K562 (cell line): ENCODE data around the gene CFD. TPM values are rescaled to one million over a fixed set of nuclear protein-coding genes. Genes with fewer than 3 reads are reported as not detected.

Experiments
- ATF3 ChIP-seq, 2 experiments: fragments of 450-650 bp in 1 of 2; sonication (generic) in 1 of 2; formaldehyde crosslinking in 1 of 2; IDR thresholded peaks in 1 of 2; conservative IDR thresholded peaks in 1 of 2; 2 replicates each; pipeline versions ENCODE4 v1.6.1 to v1.8.1; 2016 to 2023; ENCODE audit warnings: mild to moderate bottlenecking in 2 of 2, moderate library complexity in 2 of 2, inconsistent platforms in 1 of 2, missing genetic modification reagents in 1 of 2
- BDP1 ChIP-seq: IDR thresholded peaks from 3 replicates; pipeline ENCODE4 v1.6.1; 2011; ENCODE audit not compliant: insufficient read length, insufficient read depth
- CBX2 ChIP-seq: fragments of 200-600 bp; sonication (generic); IDR thresholded peaks from one replicate; pipeline ENCODE4 v1.6.1; 2012; ENCODE audit warnings: mild to moderate bottlenecking, low read length, inconsistent platforms; ENCODE audit not compliant: insufficient read depth, poor library complexity, severe bottlenecking
- EGR1 ChIP-seq: fragments of 450-650 bp; conservative IDR thresholded peaks from 2 replicates; pipeline ENCODE4 v1.6.1; 2017; ENCODE audit warnings: mild to moderate bottlenecking
- ETV5 ChIP-seq: sonication (generic); formaldehyde crosslinking; IDR thresholded peaks from 2 replicates; pipeline ENCODE4 v1.4.0; 2020; ENCODE audit warnings: low read depth, mild to moderate bottlenecking, missing genetic modification reagents
- FOXK1 ChIP-seq: sonication (generic); formaldehyde crosslinking; IDR thresholded peaks from 2 replicates; pipeline ENCODE4 v1.8.0; 2022; ENCODE audit warnings: missing genetic modification reagents, mild to moderate bottlenecking, borderline replicate concordance
- HES1 ChIP-seq: fragments of 450-650 bp; IDR thresholded peaks from 2 replicates; pipeline ENCODE4 v1.6.1; 2016; ENCODE audit warnings: low read depth, mild to moderate bottlenecking, moderate library complexity
- NCOA1 ChIP-seq: fragments of 450-650 bp; IDR thresholded peaks from 2 replicates; pipeline ENCODE4 v1.6.1; 2016; ENCODE audit warnings: low read depth
- NR0B1 ChIP-seq: fragments of 450-650 bp; IDR thresholded peaks from one replicate; pipeline ENCODE4 v1.6.1; 2018; ENCODE audit warnings: mild to moderate bottlenecking, moderate library complexity; ENCODE audit not compliant: partially characterized antibody
- PHF8 ChIP-seq: fragments of 200-600 bp; sonication (generic); IDR thresholded peaks from 2 replicates; pipeline ENCODE4 v1.6.1; 2012; ENCODE audit warnings: mixed run types, mild to moderate bottlenecking, inconsistent platforms, low read length, moderate library complexity, borderline replicate concordance
- POLR2B ChIP-seq: fragments of 450-650 bp; IDR thresholded peaks from 2 replicates; pipeline ENCODE4 v1.6.1; 2018; ENCODE audit warnings: low read depth; ENCODE audit not compliant: partially characterized antibody
- RBFOX2 ChIP-seq: fragments of 200-400 bp; formaldehyde crosslinking; IDR thresholded peaks from 2 replicates; pipeline ENCODE4 v1.6.1; 2017; ENCODE audit warnings: low read depth, mild to moderate bottlenecking, low read length, moderate library complexity
- RCOR1 ChIP-seq, 2 experiments: IDR thresholded peaks; 2 replicates each; pipeline ENCODE4 v1.6.1; 2012; ENCODE audit warnings: low read depth in 2 of 2, low read length in 2 of 2, borderline replicate concordance in 1 of 2, improper control_type of control experiment in 1 of 2
- SIX5 ChIP-seq, 2 experiments: IDR thresholded peaks; 2 replicates each; pipeline ENCODE4 v1.6.1; 2011; ENCODE audit warnings: low read length in 2 of 2, borderline replicate concordance in 1 of 2, low read depth in 1 of 2, mild to moderate bottlenecking in 1 of 2, moderate library complexity in 1 of 2; ENCODE audit not compliant: insufficient read depth in 1 of 2
- SMC3 ChIP-seq: conservative IDR thresholded peaks from 2 replicates; pipeline ENCODE4 v1.6.1; 2011; ENCODE audit warnings: low read depth, low read length, improper control_type of control experiment; ENCODE audit not compliant: insufficient read depth
- SRSF1 ChIP-seq: fragments of 200-400 bp; formaldehyde crosslinking; IDR thresholded peaks from 2 replicates; pipeline ENCODE4 v1.6.1; 2017; ENCODE audit warnings: mild to moderate bottlenecking, low read depth, low read length, moderate library complexity
- STAT5A ChIP-seq: IDR thresholded peaks from 2 replicates; pipeline ENCODE4 v1.6.1; 2012; ENCODE audit warnings: low read length, inconsistent platforms, borderline replicate concordance
- TCF7L2 ChIP-seq: fragments of 150-350 bp; IDR thresholded peaks from 2 replicates; pipeline ENCODE4 v1.6.1; 2016; ENCODE audit warnings: low read depth, mild to moderate bottlenecking, low read length, moderate library complexity
- ZFPM2 ChIP-seq: fragments of 250-450 bp; sonication (Bioruptor Pico); IDR thresholded peaks from 2 replicates; pipeline ENCODE4 v1.5.1; 2022; ENCODE audit warnings: mild to moderate bottlenecking
- ZNF12 ChIP-seq: sonication (generic); formaldehyde crosslinking; IDR thresholded peaks from 2 replicates; pipeline ENCODE4 v1.4.0; 2020; ENCODE audit warnings: mild to moderate bottlenecking, missing genetic modification reagents
- polyA plus RNA-seq, 8 experiments: library from polyadenylated mRNA; depleted of rRNA in 4 of 8; stranded (reverse) in 5 of 8; unstranded in 3 of 8; fragments of >200 nt; fragmentation: Nextera tagmentation in 2 of 8; fragmentation: Illumina TruSeq in 1 of 8; extraction: Ambion mirVana in 2 of 8; extraction: Trizol in 1 of 8; gene quantifications; 2 replicates each; pipeline versions ENCODE4 v1.2.1 to v1.2.3, GENCODE V29; 2011 to 2014; ENCODE audit warnings: inconsistent platforms in 1 of 8, missing spikeins in 1 of 8
- total RNA-seq, 7 experiments: library from RNA; depleted of rRNA in 6 of 7; stranded (reverse); fragments of >200 nt in 6 of 7; fragmentation: Illumina TruSeq in 2 of 7; extraction: Trizol in 2 of 7; gene quantifications; 2 replicates each; pipeline versions ENCODE4 v1.2.1 to v1.2.3, GENCODE V29; 2011 to 2021; ENCODE audit warnings: low replicate concordance in 1 of 7
- TF ChIP-seq, protein P1 (sequence below): fragments of 450-650 bp; formaldehyde crosslinking; conservative IDR thresholded peaks from 2 replicates; pipeline ENCODE4 v1.4.0; 2022; ENCODE audit warnings: mild to moderate bottlenecking, missing genetic modification characterization
- TF ChIP-seq, protein P2 (sequence below): fragments of 250-450 bp; sonication (Bioruptor Pico); IDR thresholded peaks from 2 replicates; pipeline ENCODE4 v1.5.0; 2021
- TF ChIP-seq, protein P3 (sequence below): fragments of 250-450 bp; sonication (Bioruptor Pico); IDR thresholded peaks from 2 replicates; pipeline ENCODE4 v1.8.0; 2022; ENCODE audit warnings: moderate library complexity, mild to moderate bottlenecking, inconsistent platforms

The CFD gene
- total and polyA plus RNA-seq, 9 of the 15 experiments (the other 6 are each of a cell fraction or from before 2014, with no cell fraction given) = 0.52 to 59.4 (median 7.6) TPM

DNA sequence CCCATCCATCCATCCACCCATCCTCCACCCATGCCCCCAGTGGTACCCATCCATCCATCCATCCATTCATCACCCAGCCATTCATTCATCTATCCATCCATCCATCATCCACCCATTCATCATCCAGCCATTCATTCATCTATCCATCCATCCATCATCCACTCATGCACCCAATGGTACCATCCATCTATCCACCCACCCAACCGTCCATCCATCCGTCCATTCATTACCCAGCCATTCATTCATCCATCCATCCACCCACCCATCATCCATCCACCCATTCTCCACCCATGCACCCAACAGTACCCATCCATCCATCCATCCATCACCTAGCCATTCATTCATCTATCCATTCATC is 43.0 kb upstream of the CFD start (continued):
- TF ChIP-seq CBX2 (no peak), FOXK1 (CRISPR knock-in tag) (no peak), SRSF1 (no peak), RBFOX2 (no peak), ETV5 (no peak), NCOA1 (no peak), PHF8 (no peak), BDP1 (no peak), ZNF12 (no peak), HES1 (no peak), POLR2B (peak; percentile 52), RCOR1 (IDR thresholded peaks at IDR 0.05; ENCODE audit: borderline replicate concordance in 1 of 2, low read depth in 2 of 2, low read length in 2 of 2) (no peak), TCF7L2 (no peak), ZFPM2 (CRISPR knock-in tag) (no peak), SIX5 (IDR thresholded peaks at IDR 0.05; ENCODE audit: borderline replicate concordance in 1 of 2, insufficient read depth in 1 of 2, low read depth in 1 of 2, low read length in 2 of 2) (no peak), NR0B1 (no peak), ATF3 (IDR thresholded peaks at IDR 0.05) (no peak), ATF3 (CRISPR knock-in tag; conservative IDR thresholded peaks at IDR 0.05) (no peak), SMC3 (no peak), STAT5A (no peak), EGR1 (no peak)
- TF ChIP-seq, protein P1, sequence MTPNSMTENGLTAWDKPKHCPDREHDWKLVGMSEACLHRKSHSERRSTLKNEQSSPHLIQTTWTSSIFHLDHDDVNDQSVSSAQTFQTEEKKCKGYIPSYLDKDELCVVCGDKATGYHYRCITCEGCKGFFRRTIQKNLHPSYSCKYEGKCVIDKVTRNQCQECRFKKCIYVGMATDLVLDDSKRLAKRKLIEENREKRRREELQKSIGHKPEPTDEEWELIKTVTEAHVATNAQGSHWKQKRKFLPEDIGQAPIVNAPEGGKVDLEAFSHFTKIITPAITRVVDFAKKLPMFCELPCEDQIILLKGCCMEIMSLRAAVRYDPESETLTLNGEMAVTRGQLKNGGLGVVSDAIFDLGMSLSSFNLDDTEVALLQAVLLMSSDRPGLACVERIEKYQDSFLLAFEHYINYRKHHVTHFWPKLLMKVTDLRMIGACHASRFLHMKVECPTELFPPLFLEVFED (CRISPR knock-in tag) = 0 out of 2 replicates have a peak, but pooled peaks have one; percentile 62
- TF ChIP-seq, protein P2, sequence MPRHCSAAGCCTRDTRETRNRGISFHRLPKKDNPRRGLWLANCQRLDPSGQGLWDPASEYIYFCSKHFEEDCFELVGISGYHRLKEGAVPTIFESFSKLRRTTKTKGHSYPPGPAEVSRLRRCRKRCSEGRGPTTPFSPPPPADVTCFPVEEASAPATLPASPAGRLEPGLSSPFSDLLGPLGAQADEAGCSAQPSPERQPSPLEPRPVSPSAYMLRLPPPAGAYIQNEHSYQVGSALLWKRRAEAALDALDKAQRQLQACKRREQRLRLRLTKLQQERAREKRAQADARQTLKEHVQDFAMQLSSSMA (CRISPR knock-in tag) = no peak
- TF ChIP-seq, protein P3, sequence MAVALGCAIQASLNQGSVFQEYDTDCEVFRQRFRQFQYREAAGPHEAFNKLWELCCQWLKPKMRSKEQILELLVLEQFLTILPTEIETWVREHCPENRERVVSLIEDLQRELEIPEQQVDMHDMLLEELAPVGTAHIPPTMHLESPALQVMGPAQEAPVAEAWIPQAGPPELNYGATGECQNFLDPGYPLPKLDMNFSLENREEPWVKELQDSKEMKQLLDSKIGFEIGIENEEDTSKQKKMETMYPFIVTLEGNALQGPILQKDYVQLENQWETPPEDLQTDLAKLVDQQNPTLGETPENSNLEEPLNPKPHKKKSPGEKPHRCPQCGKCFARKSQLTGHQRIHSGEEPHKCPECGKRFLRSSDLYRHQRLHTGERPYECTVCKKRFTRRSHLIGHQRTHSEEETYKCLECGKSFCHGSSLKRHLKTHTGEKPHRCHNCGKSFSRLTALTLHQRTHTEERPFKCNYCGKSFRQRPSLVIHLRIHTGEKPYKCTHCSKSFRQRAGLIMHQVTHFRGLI = no peak
